Spinal cord (tissue), 10 donors: ENCODE data around the gene KRTAP10-7. TPM values are rescaled to one million over a fixed set of nuclear protein-coding genes. Genes with fewer than 3 reads are reported as not detected.

Source experiments
- DNase-seq, 6 donors: peaks; one replicate each; pipeline versions ENCODE4 v3.0.0 to v3.0.0-alpha.2; 2013 to 2015; ENCODE audit warnings: low spot score in 6 of 6, low read depth in 4 of 6
- H3K27ac ChIP-seq: one replicate; pipeline ENCODE4 v1.5.1; 2013; ENCODE audit warnings: low read depth, low read length, control low read depth
- H3K27me3 ChIP-seq: one replicate; pipeline ENCODE4 v1.6.1; 2013; ENCODE audit warnings: low read length; ENCODE audit not compliant: control insufficient read depth, insufficient read depth
- H3K36me3 ChIP-seq: one replicate; pipeline ENCODE4 v1.6.1; 2013; ENCODE audit warnings: low read length; ENCODE audit not compliant: control insufficient read depth, insufficient read depth
- H3K4me1 ChIP-seq: one replicate; pipeline ENCODE4 v1.6.1; 2013; ENCODE audit warnings: low read length; ENCODE audit not compliant: control insufficient read depth, insufficient read depth
- H3K4me3 ChIP-seq: one replicate; pipeline ENCODE4 v1.5.1; 2013; ENCODE audit warnings: low read depth, low read length, control low read depth
- H3K9me3 ChIP-seq: one replicate; pipeline ENCODE4 v1.6.1; 2013; ENCODE audit warnings: low read length; ENCODE audit not compliant: control insufficient read depth, insufficient read depth
- whole genome bisulfite sequencing: methylation state at CpG from one replicate; pipeline ENCODE4 v1.1.5; 2013; ENCODE audit warnings: missing lambda C conversion rate; ENCODE audit not compliant: insufficient coverage; 5-methylcytosine and 5-hydroxymethylcytosine counted together
- polyA plus RNA-seq, 2 donors: library from polyadenylated mRNA; unstranded; fragments of 120-200 nt; gene quantifications; one replicate each; pipeline ENCODE4 v1.2.1, GENCODE V29; 2013; ENCODE audit not compliant: insufficient read length in 2 of 2
- total RNA-seq, 2 donors: library from RNA; depleted of rRNA in 1 of 2; stranded (reverse); fragments of 120-200 nt in 1 of 2; fragments of >200 nt in 1 of 2; gene quantifications; one replicate each; pipeline versions ENCODE4 v1.2.3 to v1.2.4, GENCODE V29; 2013 to 2014
- donor health status: healthy.

The KRTAP10-7 gene
- total and polyA plus RNA-seq, 4 donors, result not detected

GRCh38 chr21:44558695-44559094 lies 41.7 kb upstream of the KRTAP10-7 start, which contains the start of gene KRTAP10-3:
Gene KRTAP10-3, minus strand, starts transcription at chr21:44558795. Its CDS starts 80 bp downstream, at chr21:44558715.
- no peaks in the 10 kb centered on the region for H3K4me1 ChIP-seq
- H3K36me3 ChIP-seq, result no peaks in the 10 kb centered on the region
- H3K27ac ChIP-seq, result no peak within 1 kb of the TSS
- DNase-seq, result no peak
- H3K9me3 ChIP-seq, result peaks cover 3% of the 10 kb centered on the region
- H3K27me3 ChIP-seq, result peaks cover 2% of the 10 kb centered on the region
- 69% methylated on average over 5 of the region's 5 CpGs for WGBS
- no peak within 1 kb of the TSS for H3K4me3 ChIP-seq

DNA sequence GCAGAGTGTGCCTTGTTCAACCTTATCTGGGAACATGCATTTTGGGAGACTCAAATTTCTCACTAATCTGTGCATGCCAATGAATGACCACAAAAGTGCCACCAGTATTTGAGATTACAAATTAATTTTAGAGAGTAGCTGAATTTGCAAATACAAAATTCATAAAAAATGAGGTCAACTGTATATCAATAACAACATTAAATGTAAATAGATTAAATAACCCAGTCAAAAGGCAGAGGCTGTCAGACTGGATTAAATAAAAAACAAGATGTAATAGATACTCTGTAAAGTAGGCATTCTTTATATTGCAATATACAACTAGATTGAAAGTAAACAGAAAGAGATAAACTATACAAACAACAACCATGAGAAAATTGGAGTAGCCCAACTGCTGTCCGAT lies 36.3 kb upstream of the KRTAP10-7 start:
- no CpG with 5 or more reads among the region's 1 CpG for WGBS
- no peaks in the 10 kb centered on the region for H3K4me1 ChIP-seq
- H3K9me3 ChIP-seq, result peaks cover 3% of the 10 kb centered on the region
- no peak overlapping the region for H3K4me3 ChIP-seq
- H3K27me3 ChIP-seq, result no peaks in the 10 kb centered on the region
- no peak for DNase-seq
- H3K27ac ChIP-seq, result no peak overlapping the region
- H3K36me3 ChIP-seq, result no peaks in the 10 kb centered on the region

DNA sequence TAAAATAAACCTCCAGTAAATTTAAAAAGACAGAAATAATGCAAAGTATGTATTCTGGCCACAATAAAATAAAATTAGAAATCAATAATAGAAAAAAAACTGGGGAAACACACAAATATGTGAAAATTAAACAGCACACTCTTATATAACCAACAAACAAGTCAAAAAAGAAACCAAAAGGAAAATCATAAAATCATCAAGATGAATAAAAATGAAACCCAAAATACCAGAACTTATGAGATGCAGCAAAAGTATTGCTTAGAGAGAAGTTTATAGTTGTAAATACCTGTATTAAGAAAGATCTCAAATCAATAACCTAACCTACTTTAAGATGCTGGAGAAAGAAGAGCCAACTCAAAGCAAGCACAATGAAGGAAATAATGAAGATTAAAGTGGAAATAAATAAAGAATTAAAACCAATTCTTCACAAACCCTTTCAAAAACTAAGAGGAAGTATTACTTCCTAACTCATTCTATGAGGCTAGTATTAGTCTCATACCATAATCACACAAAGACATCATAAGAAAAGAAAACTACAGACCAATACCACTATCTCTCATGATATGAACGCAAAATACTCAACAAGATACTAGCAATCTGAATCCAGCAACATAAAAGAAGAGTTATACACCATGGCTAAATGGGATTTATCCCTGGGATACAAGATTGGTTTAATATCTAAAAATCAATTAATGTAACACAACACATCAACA lies 35.4 kb upstream of the KRTAP10-7 start:
- DNase-seq, result no peak
- no peaks in the 10 kb centered on the region for H3K27me3 ChIP-seq
- no peak overlapping the region for H3K4me3 ChIP-seq
- peaks cover 3% of the 10 kb centered on the region for H3K9me3 ChIP-seq
- no CpG with 5 or more reads among the region's 1 CpG for WGBS
- H3K27ac ChIP-seq, result no peak overlapping the region
- H3K36me3 ChIP-seq, result no peaks in the 10 kb centered on the region
- no peaks in the 10 kb centered on the region for H3K4me1 ChIP-seq

DNA sequence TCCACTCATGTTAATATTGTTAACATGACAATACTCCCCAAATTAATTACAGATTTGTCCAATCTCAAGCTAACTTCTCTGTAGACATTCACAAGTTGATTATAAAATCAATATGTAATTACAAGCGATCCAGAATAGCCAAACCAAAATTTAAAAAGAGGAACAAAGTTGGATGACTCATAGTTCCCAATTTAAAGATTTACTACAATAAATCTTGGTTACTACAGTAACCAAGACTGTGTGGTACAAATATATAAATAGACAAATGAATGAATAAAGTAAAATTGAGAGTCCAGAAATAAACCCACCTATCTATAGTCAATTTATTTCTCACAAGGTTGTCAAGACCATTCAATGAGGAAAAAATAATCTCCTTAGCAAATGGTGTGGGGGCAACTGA lies 34.0 kb upstream of the KRTAP10-7 start:
- DNase-seq, result no peak
- peaks cover 3% of the 10 kb centered on the region for H3K9me3 ChIP-seq
- H3K27ac ChIP-seq, result no peak overlapping the region
- H3K27me3 ChIP-seq, result no peaks in the 10 kb centered on the region
- no peaks in the 10 kb centered on the region for H3K4me1 ChIP-seq
- no CpG with 5 or more reads among the region's 1 CpG for WGBS
- H3K4me3 ChIP-seq, result no peak overlapping the region
- no peaks in the 10 kb centered on the region for H3K36me3 ChIP-seq

GRCh38 chr21:44567481-44568171 lies 32.8 kb upstream of the KRTAP10-7 start:
- Histone ChIP-seq H3K4me3 (no peak overlapping the region), H3K4me1 (no peaks in the 10 kb centered on the region), H3K36me3 (no peaks in the 10 kb centered on the region), H3K9me3 (peaks cover under 1% of the 10 kb centered on the region), H3K27ac (no peak overlapping the region), H3K27me3 (no peaks in the 10 kb centered on the region)
- no peak for DNase-seq
- 93% methylated on average over 17 of the region's 18 CpGs for WGBS

GRCh38 chr21:44568261-44568660 lies 32.1 kb upstream of the KRTAP10-7 start:
- H3K9me3 ChIP-seq, result no peaks in the 10 kb centered on the region
- H3K4me1 ChIP-seq, result no peaks in the 10 kb centered on the region
- no peak overlapping the region for H3K27ac ChIP-seq
- no peaks in the 10 kb centered on the region for H3K36me3 ChIP-seq
- no peak overlapping the region for H3K4me3 ChIP-seq
- no peaks in the 10 kb centered on the region for H3K27me3 ChIP-seq
- no peak for DNase-seq
- 80% methylated on average over 12 of the region's 12 CpGs for WGBS

DNA sequence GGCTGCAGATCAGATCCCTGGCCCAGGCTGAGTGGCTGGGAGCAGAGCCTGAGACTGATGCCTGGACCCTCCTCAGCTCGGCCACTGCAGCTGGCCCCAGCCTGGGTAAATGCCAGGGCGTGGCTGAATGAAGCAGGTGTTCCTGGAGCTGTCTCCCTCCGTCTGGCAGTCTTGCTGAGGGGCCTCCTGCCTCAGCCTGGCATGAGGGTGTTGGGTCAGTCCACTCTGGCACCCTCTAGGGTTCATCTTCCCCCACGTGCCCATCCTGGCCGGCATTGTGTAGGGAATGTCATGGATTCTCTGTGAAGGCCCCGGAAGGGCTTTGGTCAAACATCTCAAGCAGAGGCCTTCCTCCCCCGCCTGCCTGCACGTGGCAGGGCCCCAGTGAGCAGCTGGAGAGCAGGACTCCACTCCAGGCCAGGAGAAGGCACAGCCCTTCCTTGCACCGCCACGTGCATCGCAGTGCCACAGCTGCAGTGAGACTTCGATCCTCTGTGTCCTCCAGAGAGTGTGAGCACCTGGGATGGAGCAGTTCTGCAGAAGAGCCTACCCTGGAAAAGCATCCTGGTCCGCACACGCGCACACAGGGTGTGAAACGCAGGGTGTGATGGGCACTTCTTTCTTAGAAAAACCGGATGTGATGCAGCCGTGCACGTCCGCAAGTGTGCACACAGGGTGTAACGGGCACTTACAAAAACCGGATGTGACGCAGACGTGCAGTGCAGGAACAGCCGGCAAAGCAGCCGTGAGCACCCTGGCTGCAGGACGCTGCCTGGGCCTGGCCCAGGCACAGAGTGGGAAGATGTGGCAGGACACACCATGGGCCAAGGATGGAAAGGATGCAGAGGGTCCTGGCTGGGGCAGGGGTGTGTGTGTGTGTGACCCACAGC lies 31.5 kb upstream of the KRTAP10-7 start:
- no peaks in the 10 kb centered on the region for H3K9me3 ChIP-seq
- H3K4me3 ChIP-seq, result no peak overlapping the region
- H3K4me1 ChIP-seq, result no peaks in the 10 kb centered on the region
- no peak overlapping the region for H3K27ac ChIP-seq
- WGBS, result 82% methylated on average over 25 of the region's 27 CpGs
- DNase-seq, result no peak
- H3K36me3 ChIP-seq, result no peaks in the 10 kb centered on the region
- H3K27me3 ChIP-seq, result no peaks in the 10 kb centered on the region

DNA sequence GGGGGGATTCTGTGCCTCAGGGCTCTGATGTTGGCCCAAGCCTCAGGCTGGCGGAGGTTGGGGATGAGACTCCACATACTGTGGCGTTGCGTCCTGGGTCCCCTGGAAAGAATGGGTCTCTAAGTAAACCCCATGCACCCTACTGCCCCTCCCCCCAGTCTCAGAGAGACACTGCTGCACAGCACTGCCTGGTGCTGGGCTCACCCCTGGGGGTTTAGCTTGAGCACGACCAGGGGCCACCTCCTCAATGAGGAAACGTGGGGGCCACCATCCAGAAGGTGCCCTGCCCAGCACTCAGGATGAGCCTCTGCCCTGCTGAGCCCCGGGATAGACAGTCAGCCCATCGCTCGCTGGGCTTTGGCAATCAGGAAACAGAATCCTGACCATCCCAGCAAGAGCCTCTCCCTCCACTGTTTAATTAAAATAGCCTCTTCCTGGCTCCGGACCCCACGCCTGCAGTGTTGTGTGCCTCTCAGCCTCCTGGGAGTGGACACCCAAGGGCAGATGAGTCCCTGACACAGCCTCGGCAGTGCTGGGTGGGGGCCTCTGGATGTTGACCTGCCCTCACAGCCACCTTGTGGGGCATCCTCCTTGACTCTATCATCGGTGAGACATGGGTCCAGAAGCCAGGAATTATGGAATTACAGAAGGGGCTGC lies 30.4 kb upstream of the KRTAP10-7 start:
- 81% methylated on average over 12 of the region's 12 CpGs for WGBS
- no peak overlapping the region for H3K27ac ChIP-seq
- no peaks in the 10 kb centered on the region for H3K9me3 ChIP-seq
- no peak for DNase-seq
- no peaks in the 10 kb centered on the region for H3K36me3 ChIP-seq
- H3K27me3 ChIP-seq, result no peaks in the 10 kb centered on the region
- no peak overlapping the region for H3K4me3 ChIP-seq
- peaks cover 3% of the 10 kb centered on the region for H3K4me1 ChIP-seq

- no peak for DNase-seq
- Histone ChIP-seq H3K4me1 (peaks cover 4% of the 10 kb centered on the region), H3K27me3 (no peaks in the 10 kb centered on the region), H3K27ac (no peak overlapping the region), H3K4me3 (no peak overlapping the region), H3K9me3 (no peaks in the 10 kb centered on the region), H3K36me3 (no peaks in the 10 kb centered on the region)
- 100% methylated on average over 2 of the region's 4 CpGs for WGBS
Measured at GRCh38 chr21:44571296-44571695, 29.1 kb upstream of the KRTAP10-7 start.
